BLaER1 treated with 17β-estradiol and CSF1 and Interleukin-3, amounts not matched to agents 10 nM and 100 nM (cell line): Measurements from ENCODE around the gene ADAM12.
"Not testable (repeated sequence)": the region's sequence is repeated elsewhere in the genome, so short reads cannot be mapped to it uniquely, and the experiment has no call there.

Experiments used
- H3K27ac ChIP-seq, 11 experiments: shearing (Covaris generic); formaldehyde crosslinking; 2 replicates each; pipeline ENCODE4 v1.8.1; 2022
- H3K27me3 ChIP-seq, 11 experiments: shearing (Covaris generic); formaldehyde crosslinking; 2 replicates each; pipeline ENCODE4 v1.8.1; 2022
- H3K36me3 ChIP-seq, 11 experiments: shearing (Covaris generic); formaldehyde crosslinking; 2 replicates each; pipeline ENCODE4 v1.8.1; 2022
- H3K4me1 ChIP-seq, 10 experiments: shearing (Covaris generic); formaldehyde crosslinking; 2 replicates each; pipeline ENCODE4 v1.8.1; 2022
- H3K4me2 ChIP-seq, 11 experiments: shearing (Covaris generic); formaldehyde crosslinking; 2 replicates each; pipeline ENCODE4 v1.8.1; 2022
- H3K4me3 ChIP-seq, 10 experiments: shearing (Covaris generic); formaldehyde crosslinking; 2 replicates each; pipeline ENCODE4 v1.8.1; 2022
- H3K9ac ChIP-seq, 11 experiments: shearing (Covaris generic); formaldehyde crosslinking; 2 replicates each; pipeline ENCODE4 v1.8.1; 2022
- H3K9me3 ChIP-seq, 11 experiments: shearing (Covaris generic); formaldehyde crosslinking; replicated peaks in 1 of 11; 2 replicates each; pipeline ENCODE4 v1.8.1; 2022
- H4K20me1 ChIP-seq, 11 experiments: shearing (Covaris generic); formaldehyde crosslinking; 2 replicates each; pipeline ENCODE4 v1.8.1; 2022
- Cebpa-rat ChIP-seq, 11 experiments: shearing (Covaris generic); IDR thresholded peaks; 2 replicates each; pipeline ENCODE4 v1.8.1; 2022

The ADAM12 gene

DNA sequence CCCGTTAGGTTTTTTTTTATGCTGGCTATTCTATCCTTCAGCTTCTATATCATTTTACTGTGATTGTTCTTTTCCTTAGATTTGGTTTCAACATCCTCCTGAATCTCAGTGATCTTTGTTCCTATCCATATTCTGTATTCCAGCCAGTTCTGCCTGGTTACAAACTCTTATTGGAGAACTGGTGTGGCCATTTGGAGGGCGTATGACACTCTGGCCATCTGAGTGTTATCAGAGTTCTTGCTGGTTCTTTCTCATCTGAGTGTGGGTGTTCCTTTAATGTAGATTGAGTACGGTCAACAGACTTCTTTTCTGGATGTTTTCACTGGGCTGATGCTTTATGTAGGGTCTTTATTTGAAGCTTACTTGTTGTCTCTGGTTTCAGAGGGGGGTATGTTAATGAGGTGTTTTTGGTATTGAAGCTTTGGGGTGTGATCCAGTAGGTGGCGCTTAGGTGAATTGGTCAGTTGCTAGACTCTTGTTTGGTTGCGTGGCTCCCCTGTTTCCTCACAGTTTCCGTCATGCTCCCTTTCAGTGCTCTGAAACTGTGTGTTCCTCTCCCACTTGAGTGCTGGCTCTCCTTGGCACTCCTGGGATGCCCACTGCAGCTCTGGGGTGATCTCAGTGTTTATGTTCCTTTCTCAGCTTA lies 411.2 kb downstream of the ADAM12 start:
- Histone ChIP-seq H3K4me1 (no peaks in the 10 kb centered on the region; a peak in 1 of 20 replicates), H3K36me3 (no peaks in the 10 kb centered on the region)
- TF ChIP-seq Cebpa-rat (IDR thresholded peaks at IDR 0.05) = no peak

DNA sequence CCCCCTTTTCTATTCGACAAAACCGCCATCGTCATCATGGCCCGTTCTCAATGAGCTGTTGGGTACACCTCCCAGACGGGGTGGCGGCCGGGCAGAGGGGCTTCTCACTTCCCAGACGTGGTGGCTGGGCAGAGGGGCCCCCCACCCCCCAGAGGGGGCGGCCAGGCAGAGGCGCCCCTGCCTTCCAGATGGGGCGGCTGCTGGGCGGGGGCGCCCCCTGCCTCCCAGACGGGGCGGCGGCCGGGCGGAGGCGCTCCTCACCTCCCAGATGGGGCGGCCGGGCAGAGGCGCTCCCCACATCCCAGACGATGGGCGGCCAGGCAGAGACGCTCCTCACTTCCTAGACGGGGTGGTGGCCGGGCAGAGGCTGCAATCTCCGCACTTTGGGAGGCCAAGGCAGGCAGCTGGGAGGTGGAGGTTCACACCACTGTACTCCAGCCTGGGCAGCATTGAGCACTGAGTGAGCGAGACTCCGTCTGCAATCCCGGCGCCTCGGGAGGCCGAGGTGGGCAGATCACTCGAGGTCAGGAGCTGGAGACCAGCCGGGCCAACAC lies 418.1 kb downstream of the ADAM12 start:
- H3K27ac ChIP-seq, H3K9ac ChIP-seq, H3K27me3 ChIP-seq, H3K36me3 ChIP-seq, H3K4me2 ChIP-seq, H3K4me1 ChIP-seq, H3K4me3 ChIP-seq, H4K20me1 ChIP-seq: not testable (repeated sequence)
- H3K9me3 ChIP-seq = peaks cover 12 to 18% (median 15%) of the 10 kb centered on the region in 11 experiments; a peak in 20 of 22 replicates

More for the DNA sequence above, 411.2 kb downstream of the ADAM12 start:
- Histone ChIP-seq H4K20me1 (no peaks in the 10 kb centered on the region), H3K9me3 (no peaks in the 10 kb centered on the region), H3K27ac (no peak overlapping the region), H3K9ac (no peak overlapping the region), H3K27me3 (no peaks in the 10 kb centered on the region), H3K4me3 (no peak overlapping the region), H3K4me2 (no peak overlapping the region)

DNA sequence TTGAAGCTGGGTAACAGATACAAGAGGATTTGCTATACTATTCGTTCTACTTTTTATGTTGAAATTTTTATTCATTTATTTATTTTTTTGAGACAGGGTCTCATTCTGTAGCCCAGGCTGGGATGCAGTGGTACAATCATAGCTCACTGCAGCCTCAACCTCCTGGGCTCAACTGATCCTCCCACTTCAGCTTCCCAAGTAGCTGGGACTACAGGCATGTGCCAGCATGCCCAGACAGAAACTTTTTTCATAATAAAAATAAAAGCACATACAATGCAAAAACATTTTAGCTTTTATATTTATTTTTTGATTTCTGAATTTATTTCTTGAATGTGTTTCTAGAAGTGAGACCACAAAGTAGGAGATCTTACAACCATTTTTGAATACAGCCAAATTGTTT lies 420.7 kb downstream of the ADAM12 start:
- Histone ChIP-seq H4K20me1 (no peaks in the 10 kb centered on the region), H3K9ac (no peak overlapping the region), H3K4me3 (no peak overlapping the region), H3K27ac (no peak overlapping the region), H3K4me1 (no peaks in the 10 kb centered on the region), H3K27me3 (no peaks in the 10 kb centered on the region), H3K9me3 (peaks cover 12 to 18% (median 15%) of the 10 kb centered on the region in 11 experiments; a peak in 20 of 22 replicates), H3K36me3 (no peaks in the 10 kb centered on the region), H3K4me2 (no peak overlapping the region)
- no peak for TF ChIP-seq Cebpa-rat (IDR thresholded peaks at IDR 0.05)

DNA sequence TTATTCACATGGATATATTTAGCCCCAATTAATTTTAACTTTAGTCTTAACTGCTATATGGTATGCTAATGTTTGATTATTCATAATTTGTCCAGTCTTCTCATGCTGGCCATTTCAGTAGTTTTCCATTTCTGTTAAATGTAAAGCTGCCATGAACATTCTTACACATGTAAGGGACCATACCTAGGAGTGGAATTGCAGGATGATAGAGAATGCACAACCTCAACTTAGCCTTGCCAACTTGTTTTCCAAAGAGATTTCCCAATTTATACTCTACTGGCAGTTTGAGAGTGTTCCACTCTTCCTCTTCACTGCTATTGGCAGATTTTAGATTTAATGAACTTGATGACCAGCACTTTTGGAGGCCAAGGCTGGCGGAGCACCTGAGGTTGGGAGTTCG lies 423.7 kb downstream of the ADAM12 start:
- Histone ChIP-seq H3K27ac (no peak overlapping the region), H3K4me1 (no peaks in the 10 kb centered on the region), H3K4me3 (no peak overlapping the region), H3K27me3 (no peaks in the 10 kb centered on the region), H3K9me3 (0 out of 22 replicates have a peak, but pooled peaks cover 0 to 4% (median 0%) of the 10 kb centered on the region in 11 experiments), H3K36me3 (no peaks in the 10 kb centered on the region), H3K4me2 (no peak overlapping the region), H3K9ac (no peak overlapping the region), H4K20me1 (no peaks in the 10 kb centered on the region)
- TF ChIP-seq Cebpa-rat (IDR thresholded peaks at IDR 0.05) = no peak
